HL-60 (cell line): ENCODE results near the gene MMP12.
"Not testable (repeated sequence)": the region's sequence is repeated elsewhere in the genome, so short reads cannot be mapped to it uniquely, and the experiment has no call there.

ENCODE experiments used
- CTCF ChIP-seq: IDR thresholded peaks from one replicate; pipeline ENCODE4 v1.5.1; 2011; ENCODE audit warnings: low read length, control low read depth, inconsistent platforms; ENCODE audit not compliant: insufficient read depth
- GABPA ChIP-seq: IDR thresholded peaks from 2 replicates; pipeline ENCODE4 v1.6.1; 2012; ENCODE audit warnings: low read depth
- POLR2AphosphoS5 ChIP-seq: IDR thresholded peaks from 2 replicates; pipeline ENCODE4 v1.6.1; 2012; ENCODE audit warnings: low read depth
- REST ChIP-seq: IDR thresholded peaks from 2 replicates; pipeline ENCODE4 v1.6.1; 2012; ENCODE audit warnings: low read depth; ENCODE audit not compliant: insufficient replicate concordance
- SPI1 ChIP-seq: IDR thresholded peaks from 2 replicates; pipeline ENCODE4 v1.6.1; 2012; ENCODE audit warnings: low read depth, mild to moderate bottlenecking, borderline replicate concordance

GRCh38 chr11:102903895-102904294, 29.1 kb upstream of the MMP12 start:
- not testable (repeated sequence) for TF ChIP-seq CTCF, REST, POLR2AphosphoS5, GABPA, SPI1
